Liver (tissue), 9 donors: Measurements from ENCODE around the gene SRC. TPM values are rescaled to one million over a fixed set of nuclear protein-coding genes. Genes with fewer than 3 reads are reported as not detected.
"Not testable (repeated sequence)": the region's sequence is repeated elsewhere in the genome, so short reads cannot be mapped to it uniquely, and the experiment has no call there.

Experiments
- DNase-seq: peaks from one replicate; pipeline ENCODE4 v3.0.0-alpha.2; 2017; ENCODE audit warnings: low spot score
- H3K27ac ChIP-seq, 2 donors: one replicate each; pipeline ENCODE4 v1.7.0; 2013; ENCODE audit warnings: inconsistent platforms in 2 of 2, low read length in 2 of 2, control low read depth in 1 of 2, low read depth in 1 of 2, mild to moderate bottlenecking in 1 of 2
- H3K27me3 ChIP-seq, 4 donors: one replicate each; pipeline versions ENCODE4 v1.6.1 to v1.7.0; 2013; ENCODE audit warnings: low read length in 3 of 4, inconsistent platforms in 1 of 4, mild to moderate bottlenecking in 1 of 4, moderate library complexity in 1 of 4; ENCODE audit not compliant: control insufficient read depth in 4 of 4, insufficient read depth in 4 of 4
- H3K36me3 ChIP-seq, 4 donors: one replicate each; pipeline versions ENCODE4 v1.6.1 to v1.7.0; 2013; ENCODE audit warnings: low read length in 3 of 4, mild to moderate bottlenecking in 3 of 4, low read depth in 1 of 4, moderate library complexity in 1 of 4; ENCODE audit not compliant: control insufficient read depth in 4 of 4, insufficient read depth in 3 of 4
- H3K4me1 ChIP-seq, 4 donors: one replicate each; pipeline versions ENCODE4 v1.6.1 to v1.7.0; 2013; ENCODE audit warnings: low read length in 3 of 4, mild to moderate bottlenecking in 3 of 4, moderate library complexity in 1 of 4; ENCODE audit not compliant: control insufficient read depth in 4 of 4, insufficient read depth in 4 of 4
- H3K4me3 ChIP-seq, 3 donors: one replicate each; pipeline versions ENCODE4 v1.6.1 to v1.7.0; 2013; ENCODE audit warnings: low read length in 3 of 3, control low read depth in 1 of 3, low read depth in 1 of 3, mild to moderate bottlenecking in 1 of 3
- H3K9ac ChIP-seq, 2 donors: one replicate each; pipeline ENCODE4 v1.7.0; 2013; ENCODE audit warnings: low read length in 2 of 2, mild to moderate bottlenecking in 2 of 2, moderate library complexity in 2 of 2, control low read depth in 1 of 2, low read depth in 1 of 2
- H3K9me3 ChIP-seq, 4 donors: one replicate each; pipeline versions ENCODE4 v1.6.1 to v1.7.0; 2013; ENCODE audit warnings: low read length in 3 of 4; ENCODE audit not compliant: control insufficient read depth in 4 of 4
- ATF3 ChIP-seq: IDR thresholded peaks from 2 replicates; pipeline ENCODE4 v1.6.1; 2016; ENCODE audit warnings: antibody characterized with exemption
- CTCF ChIP-seq: fragments of 150-350 bp; IDR thresholded peaks from 2 replicates; pipeline ENCODE4 v1.5.1; 2017; ENCODE audit warnings: improper control_type of control experiment, low read depth, low read length; ENCODE audit not compliant: missing input control
- EGR1 ChIP-seq, 2 donors: IDR thresholded peaks; 2 replicates each; pipeline ENCODE4 v1.6.1; 2016 to 2018; ENCODE audit warnings: antibody characterized with exemption in 2 of 2, low read depth in 2 of 2
- FOXA1 ChIP-seq: IDR thresholded peaks from 2 replicates; pipeline ENCODE4 v1.6.1; 2016; ENCODE audit warnings: antibody characterized with exemption
- GABPA ChIP-seq, 2 donors: IDR thresholded peaks in 1 of 2; conservative IDR thresholded peaks in 1 of 2; 2 replicates each; pipeline ENCODE4 v1.6.1; 2016; ENCODE audit warnings: antibody characterized with exemption in 2 of 2, mild to moderate bottlenecking in 1 of 2, moderate library complexity in 1 of 2
- HNF4A ChIP-seq, 2 donors: conservative IDR thresholded peaks; 2 replicates each; pipeline ENCODE4 v1.6.1; 2016; ENCODE audit warnings: antibody characterized with exemption in 2 of 2, mild to moderate bottlenecking in 2 of 2
- HNF4G ChIP-seq: IDR thresholded peaks from 2 replicates; pipeline ENCODE4 v1.6.1; 2016; ENCODE audit warnings: antibody characterized with exemption
- JUND ChIP-seq, 2 donors: IDR thresholded peaks; 2 replicates each; pipeline ENCODE4 v1.6.1; 2016; ENCODE audit warnings: antibody characterized with exemption in 2 of 2
- MAX ChIP-seq: IDR thresholded peaks from 2 replicates; pipeline ENCODE4 v1.6.1; 2016; ENCODE audit warnings: antibody characterized with exemption
- NR2F2 ChIP-seq: IDR thresholded peaks from 2 replicates; pipeline ENCODE4 v1.6.1; 2016; ENCODE audit warnings: antibody characterized with exemption
- RAD21 ChIP-seq, 2 donors: IDR thresholded peaks; 2 replicates each; pipeline ENCODE4 v1.6.1; 2016; ENCODE audit warnings: antibody characterized with exemption in 2 of 2, mild to moderate bottlenecking in 2 of 2
- REST ChIP-seq: IDR thresholded peaks from 2 replicates; pipeline ENCODE4 v1.6.1; 2016; ENCODE audit warnings: antibody characterized with exemption, mild to moderate bottlenecking
- SP1 ChIP-seq: IDR thresholded peaks from 2 replicates; pipeline ENCODE4 v1.6.1; 2018; ENCODE audit warnings: antibody characterized with exemption, mild to moderate bottlenecking
- TAF1 ChIP-seq: conservative IDR thresholded peaks from 2 replicates; pipeline ENCODE4 v1.6.1; 2016; ENCODE audit warnings: antibody characterized with exemption, mild to moderate bottlenecking
- YY1 ChIP-seq: IDR thresholded peaks from 2 replicates; pipeline ENCODE4 v1.6.1; 2016; ENCODE audit warnings: antibody characterized with exemption, mild to moderate bottlenecking
- ZBTB33 ChIP-seq: IDR thresholded peaks from 2 replicates; pipeline ENCODE4 v1.6.1; 2016; ENCODE audit warnings: antibody characterized with exemption
- WGBS: extraction: QIAGEN DNeasy Blood & Tissue Kit; methylation state at CpG from one replicate; pipeline ENCODE4 v1.1.7; 2013; 5-methylcytosine and 5-hydroxymethylcytosine counted together
- polyA plus RNA-seq, 2 donors: library from polyadenylated mRNA; stranded (reverse) in 1 of 2; unstranded in 1 of 2; fragments of 200-250 nt in 1 of 2; fragments of >200 nt in 1 of 2; fragmentation: Nextera tagmentation in 1 of 2; extraction: Ambion mirVana in 1 of 2; gene quantifications; one replicate each; pipeline versions ENCODE4 v1.2.1 to v1.2.3, GENCODE V29; 2013 to 2015
- total RNA-seq, 2 donors: library from RNA; depleted of rRNA; stranded (reverse); fragments of >200 nt; gene quantifications; one replicate each; pipeline ENCODE4 v1.2.3, GENCODE V29; 2014
- donor health status: healthy.
- donor health status: healthy.
- donor health status: healthy.
- donor health status: healthy.
- donor health status: healthy.

SRC gene
- total and polyA plus RNA-seq, 4 donors: 3.3 to 21.2 (median 5.4) TPM

GRCh38 chr20:37371845-37372244 lies 25.9 kb downstream of the SRC start:
- not testable (repeated sequence) for H3K27me3 ChIP-seq, H3K9ac ChIP-seq, H3K9me3 ChIP-seq, H3K27ac ChIP-seq, H3K4me1 ChIP-seq, H3K4me3 ChIP-seq, H3K36me3 ChIP-seq, DNase-seq
- WGBS: 92% methylated on average over 9 of the region's 9 CpGs

- Histone ChIP-seq H3K9me3 (no peaks in the 10 kb centered on the region), H3K36me3 (no peaks in the 10 kb centered on the region), H3K27me3 (no peaks in the 10 kb centered on the region), H3K4me3 (no peak overlapping the region), H3K27ac (no peak overlapping the region), H3K9ac (no peak overlapping the region), H3K4me1 (no peaks in the 10 kb centered on the region)
- no peak for DNase-seq
- TF ChIP-seq YY1 (no peak), JUND (IDR thresholded peaks at IDR 0.05) (no peak), CTCF (no peak), GABPA (IDR thresholded peaks at IDR 0.05 in 1 of 2, conservative IDR thresholded peaks at IDR 0.05 in 1 of 2) (no peak), HNF4G (no peak), EGR1 (IDR thresholded peaks at IDR 0.05; ENCODE audit: low read depth in 2 of 2) (no peak), REST (no peak), MAX (no peak), RAD21 (IDR thresholded peaks at IDR 0.05) (no peak), NR2F2 (no peak), HNF4A (conservative IDR thresholded peaks at IDR 0.05) (no peak)
- 80% methylated on average over 3 of the region's 3 CpGs for WGBS
These were observed 26.5 kb downstream of the SRC start for GRCh38 chr20:37372441-37372840.

GRCh38 chr20:37373020-37373598 lies 27.2 kb downstream of the SRC start:
- no peak overlapping the region for H3K27ac ChIP-seq
- no peaks in the 10 kb centered on the region for H3K36me3 ChIP-seq
- no peaks in the 10 kb centered on the region for H3K9me3 ChIP-seq
- DNase-seq: no peak
- H3K27me3 ChIP-seq: no peaks in the 10 kb centered on the region
- no peaks in the 10 kb centered on the region for H3K4me1 ChIP-seq
- H3K4me3 ChIP-seq: no peak overlapping the region
- H3K9ac ChIP-seq: no peak overlapping the region
- WGBS: 84% methylated on average over 10 of the region's 10 CpGs
- TF ChIP-seq SP1: no peak
- TF ChIP-seq ATF3: no peak
- no peak for TF ChIP-seq YY1
- TF ChIP-seq HNF4A (conservative IDR thresholded peaks at IDR 0.05): no peak
- no peak for TF ChIP-seq RAD21 (IDR thresholded peaks at IDR 0.05)
- TF ChIP-seq MAX: no peak
- TF ChIP-seq HNF4G: no peak
- TF ChIP-seq TAF1: no peak
- no peak for TF ChIP-seq NR2F2
- TF ChIP-seq EGR1 (IDR thresholded peaks at IDR 0.05; ENCODE audit: low read depth in 2 of 2): no peak
- no peak for TF ChIP-seq ZBTB33
- TF ChIP-seq JUND (IDR thresholded peaks at IDR 0.05): no peak
- TF ChIP-seq FOXA1: no peak
- TF ChIP-seq CTCF: no peak
